Stimulated activated naive CD4-positive, alpha-beta T cell treated with Interleukin-2 at 50 U/mL for 16 hours (primary cell): ENCODE data around the gene PXDN.
"Not testable (repeated sequence)": the region's sequence is repeated elsewhere in the genome, so short reads cannot be mapped to it uniquely, and the experiment has no call there.

Source experiments
- DNase-seq: peaks from one replicate; lab custom pipeline; 2025; lab: John Stamatoyannopoulos, UW

Gene PXDN

GRCh38 chr2:1744446-1745170 lies at the start of gene PXDN:
Gene PXDN (minus strand): TSS chr2:1744515. CDS start chr2:1744455, 60 bp downstream.
- no peak for DNase-seq

DNA sequence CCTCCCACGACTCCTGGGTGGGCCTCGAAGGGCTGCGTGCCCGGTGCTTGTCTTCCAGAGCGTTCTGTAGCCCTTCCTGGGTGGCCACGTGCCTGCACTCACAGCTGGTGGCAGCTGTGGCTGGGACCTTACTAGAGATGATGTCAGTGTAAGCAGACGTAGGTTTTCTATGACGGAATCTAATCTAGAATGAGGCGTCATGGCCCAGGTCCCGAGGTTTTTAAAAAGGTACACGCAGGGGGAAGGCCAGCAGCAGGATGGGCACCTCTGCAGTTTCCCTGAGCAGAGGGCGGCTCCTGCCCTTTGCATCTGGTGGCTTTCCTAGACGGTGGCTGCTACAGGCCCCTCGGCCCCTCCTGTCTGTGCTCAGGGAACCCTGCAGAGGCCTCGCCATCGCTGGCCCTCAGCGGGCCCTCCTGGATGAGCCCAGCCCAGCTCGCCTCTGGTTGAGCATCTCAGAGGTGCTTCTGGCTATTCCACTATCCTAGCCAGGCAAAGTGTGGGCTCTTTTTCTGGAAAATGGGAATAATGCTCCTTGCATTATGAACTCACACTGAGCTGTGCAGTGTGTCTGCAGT lies 49.6 kb upstream of the PXDN start:
- DNase-seq: no peak

GRCh38 chr2:1793001-1793867 lies 48.9 kb upstream of the PXDN start:
- no peak for DNase-seq

DNA sequence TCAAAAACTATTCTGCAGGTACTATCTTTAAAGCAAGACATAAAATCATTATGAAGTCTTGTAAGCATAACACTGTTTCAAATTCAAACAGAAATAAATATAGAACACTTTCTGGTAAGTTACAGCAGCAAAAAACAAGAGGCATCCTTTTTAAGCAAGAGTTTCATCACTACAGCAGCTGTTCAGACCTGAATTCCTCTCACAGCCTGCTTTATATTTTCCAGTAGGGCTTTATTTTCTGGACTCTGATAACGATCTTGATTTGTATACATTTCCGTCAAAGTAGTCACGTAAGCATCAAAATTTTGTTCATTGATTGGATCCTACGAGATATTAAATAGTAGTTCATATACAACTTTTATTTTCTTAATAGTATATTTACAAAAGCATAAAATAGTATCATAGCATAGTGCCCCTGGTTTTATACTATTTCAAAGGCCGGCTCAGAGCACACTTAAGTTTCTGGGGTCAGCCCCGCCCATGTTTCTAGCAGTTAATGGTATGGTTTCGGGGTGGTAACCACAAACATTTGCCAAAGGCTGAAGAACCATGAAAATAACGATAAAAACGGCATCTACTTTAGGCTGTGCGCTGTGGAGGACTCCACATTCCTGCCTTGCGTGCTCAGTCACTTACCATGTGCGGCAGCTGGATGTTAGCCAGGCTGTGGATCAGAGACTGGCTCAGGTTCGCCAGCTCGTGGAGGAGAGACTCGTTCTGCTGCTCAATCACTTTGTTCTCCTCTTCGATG lies 47.5 kb upstream of the PXDN start:
- DNase-seq: no peak

DNA sequence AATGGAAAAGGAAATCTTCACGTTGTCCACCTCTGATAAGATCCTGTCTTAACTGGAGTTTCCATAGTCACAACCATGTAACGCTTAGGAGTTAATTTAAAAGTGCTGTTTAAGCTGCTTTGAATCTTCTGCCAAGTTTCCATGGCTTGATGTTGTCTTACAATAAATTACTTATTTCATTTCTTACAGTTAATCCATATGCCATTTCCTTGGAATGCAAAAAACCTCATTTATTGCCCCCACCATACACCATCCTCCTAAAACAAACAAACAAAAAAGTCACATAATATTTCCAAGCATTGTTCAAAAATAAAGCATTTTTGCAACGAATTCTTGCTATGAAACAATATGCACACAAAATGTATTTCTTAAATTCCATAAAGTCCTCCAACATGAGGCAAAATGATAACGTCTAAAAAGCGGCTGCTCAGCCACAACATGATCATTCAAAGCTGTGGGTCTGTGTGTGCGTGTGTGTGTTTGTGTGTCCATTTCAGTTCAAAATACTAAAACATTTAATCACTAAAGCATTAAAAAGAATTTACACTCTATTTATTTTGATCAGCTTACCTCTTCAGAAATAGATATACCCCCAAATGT lies 46.8 kb upstream of the PXDN start:
- no peak for DNase-seq

DNA sequence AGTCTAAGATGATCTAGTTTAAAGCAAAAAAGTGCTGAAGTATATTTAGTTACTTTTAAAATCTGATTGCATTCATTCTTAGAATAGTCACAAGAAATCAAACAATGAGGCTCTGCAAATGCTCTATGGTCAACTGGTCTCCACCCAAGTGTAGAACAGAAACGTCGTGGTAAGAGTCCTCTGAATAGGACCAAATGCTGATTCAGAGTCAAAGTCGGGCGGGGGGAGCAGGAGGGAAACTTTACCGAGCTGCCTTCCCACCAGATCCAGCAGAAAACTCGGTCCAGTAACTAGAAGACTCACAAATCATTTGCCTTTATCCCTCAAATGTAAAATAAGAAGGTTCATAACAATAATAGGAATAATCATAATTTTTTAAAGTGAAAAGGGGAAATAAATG lies 46.2 kb upstream of the PXDN start:
- DNase-seq: no peak

DNA sequence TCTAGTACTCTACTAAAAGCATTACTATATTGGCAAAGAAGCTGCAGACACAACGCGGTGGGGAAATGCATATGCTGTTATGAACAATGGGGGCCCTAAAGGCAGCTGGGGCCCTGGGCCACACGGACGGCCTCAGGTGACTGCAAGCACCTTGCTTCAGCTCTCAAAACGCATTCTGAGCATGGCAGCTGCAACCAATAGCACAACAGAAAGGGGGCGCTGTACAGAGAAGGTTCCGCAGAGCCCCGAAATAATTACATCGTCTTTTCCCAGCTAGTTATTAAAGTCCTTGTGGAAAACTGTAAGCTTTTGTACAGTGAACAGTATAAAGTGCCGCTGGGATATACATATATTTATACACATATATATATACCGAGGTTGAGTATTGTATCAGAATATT lies 45.3 kb upstream of the PXDN start:
- no peak for DNase-seq

- DNase-seq: no peak
Measured at GRCh38 chr2:1788478-1788959, 44.2 kb upstream of the PXDN start.

DNA sequence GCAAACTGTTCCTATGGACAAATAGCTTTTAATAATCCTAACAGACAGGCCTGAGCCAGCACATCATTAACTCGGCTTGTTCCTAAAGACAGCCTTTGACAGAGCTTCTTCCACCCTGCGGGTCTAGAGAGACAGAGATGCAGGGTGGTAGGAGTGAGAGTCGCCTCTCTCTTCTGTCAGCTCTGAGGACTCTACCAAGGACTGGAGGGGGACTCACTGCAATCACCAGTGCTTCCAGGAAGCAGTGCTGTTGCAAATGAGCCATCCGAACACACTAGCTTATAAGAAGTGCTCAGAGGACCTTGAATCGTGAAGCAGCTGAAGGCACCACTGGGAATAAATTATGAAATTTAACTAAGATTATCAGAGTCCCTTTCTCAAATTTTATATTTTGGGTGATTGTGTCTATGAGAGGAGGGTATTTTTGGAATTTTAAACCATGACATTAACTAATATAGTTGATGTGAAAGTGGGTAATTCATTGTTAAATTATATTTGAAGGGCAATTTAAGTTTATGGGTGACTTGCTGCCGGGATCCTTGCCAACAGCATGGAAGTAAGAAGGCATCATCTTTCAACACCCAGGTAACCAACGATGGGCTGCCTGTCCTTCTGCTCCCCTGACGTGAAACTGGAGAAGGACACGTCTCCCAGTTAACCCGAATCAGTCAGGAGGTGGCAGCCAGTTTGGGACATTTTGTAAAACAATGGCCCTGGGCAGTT lies 43.6 kb upstream of the PXDN start:
- no peak for DNase-seq

DNA sequence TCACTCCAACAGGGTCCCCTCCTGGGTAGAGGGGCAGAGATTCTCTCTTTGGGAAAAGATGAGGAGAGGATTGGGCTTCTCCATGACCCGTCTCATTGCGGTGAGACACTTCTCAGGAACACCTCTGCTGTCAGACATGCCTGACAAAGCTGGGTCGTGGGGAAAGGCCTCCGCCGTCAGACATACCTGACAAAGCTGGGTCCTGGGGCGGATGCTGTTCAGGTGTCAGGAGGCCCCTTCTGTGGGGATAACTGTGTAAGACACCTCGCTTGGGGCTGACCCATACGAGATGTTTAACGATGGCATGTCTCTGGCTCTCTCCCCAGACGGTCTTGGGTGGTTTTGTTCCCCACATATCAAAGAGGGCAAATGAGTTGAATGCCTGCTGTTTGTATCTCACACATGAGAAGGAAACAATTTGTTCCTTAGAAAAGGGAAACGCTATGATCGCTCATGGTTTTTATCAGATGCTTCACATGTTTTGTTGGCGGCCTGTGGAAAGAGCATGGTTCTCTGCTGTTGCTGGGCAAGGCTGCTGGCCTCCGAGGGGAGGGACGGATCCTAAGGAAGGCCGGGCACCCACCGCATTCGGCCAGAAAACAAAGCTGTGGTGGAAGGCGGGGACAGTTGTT lies 40.8 kb upstream of the PXDN start:
- DNase-seq: no peak

GRCh38 chr2:1784087-1784486 lies 39.8 kb upstream of the PXDN start:
- DNase-seq: no peak

GRCh38 chr2:1782514-1782913 lies 38.2 kb upstream of the PXDN start:
- DNase-seq: no peak

DNA sequence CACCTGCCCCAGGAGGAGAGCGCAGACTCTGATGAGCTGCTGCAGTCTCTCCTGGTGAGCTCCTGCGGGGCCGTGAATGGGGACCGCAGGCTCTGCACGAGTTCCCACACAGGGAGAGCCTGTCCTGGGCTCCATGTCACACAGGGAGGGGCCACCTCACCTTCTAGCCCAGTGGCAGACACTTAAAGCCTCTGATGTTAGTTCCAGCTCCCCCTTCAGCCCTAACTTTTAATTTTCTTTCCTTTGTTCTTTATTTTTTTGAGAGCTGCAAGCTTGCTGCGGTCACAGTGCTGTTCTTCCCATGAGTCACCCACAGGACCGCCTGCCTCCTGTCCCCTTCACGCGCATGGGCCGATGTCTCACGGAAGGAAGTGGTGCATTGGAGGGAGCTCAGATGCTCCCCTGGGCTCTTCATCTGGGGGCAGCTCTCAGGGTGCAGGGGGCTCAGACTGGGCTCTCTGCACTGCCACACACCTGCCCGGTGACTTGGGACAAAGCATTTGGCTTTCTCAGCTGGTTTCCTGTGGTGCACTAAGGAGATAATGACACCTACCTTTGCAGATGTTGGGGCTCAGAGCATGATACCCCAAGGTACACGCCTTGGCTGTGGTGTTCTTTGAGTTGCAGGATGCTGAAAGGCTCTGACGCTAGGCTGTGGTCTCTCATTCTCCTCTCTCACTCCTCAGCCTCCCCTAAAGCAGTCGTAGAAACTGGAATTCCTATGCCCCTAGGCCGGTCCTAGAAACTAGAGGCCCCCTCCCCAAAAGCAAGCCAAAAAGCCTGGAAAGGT lies 37.2 kb upstream of the PXDN start:
- DNase-seq: no peak

GRCh38 chr2:1780693-1781092 lies 36.4 kb upstream of the PXDN start:
- no peak for DNase-seq

GRCh38 chr2:1780054-1780453 lies 35.7 kb upstream of the PXDN start:
- not testable (repeated sequence) for DNase-seq

- DNase-seq: no peak
Measured at GRCh38 chr2:1778566-1778965, 34.3 kb upstream of the PXDN start.

DNA sequence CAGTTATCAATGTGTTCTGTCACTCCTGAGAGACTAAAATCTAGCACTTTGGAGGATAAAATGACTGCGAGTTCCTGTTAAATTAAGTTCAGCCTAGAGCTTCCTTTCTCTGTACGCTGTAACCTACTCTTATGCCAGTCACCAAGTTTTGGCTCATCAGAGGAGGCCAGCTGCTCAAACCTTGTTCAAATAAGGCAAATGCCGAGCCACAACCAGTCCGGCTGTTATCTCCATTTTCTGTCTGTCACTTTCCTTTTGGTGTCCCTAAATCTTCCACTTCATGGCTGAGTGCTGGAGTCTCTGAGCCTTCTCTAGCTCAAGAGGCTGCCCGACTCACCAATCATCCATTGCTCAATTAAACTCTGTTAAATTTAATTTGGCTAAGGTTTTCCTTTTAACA lies 33.5 kb upstream of the PXDN start:
- no peak for DNase-seq

GRCh38 chr2:1777156-1777555 lies 32.8 kb upstream of the PXDN start:
- DNase-seq: no peak

DNA sequence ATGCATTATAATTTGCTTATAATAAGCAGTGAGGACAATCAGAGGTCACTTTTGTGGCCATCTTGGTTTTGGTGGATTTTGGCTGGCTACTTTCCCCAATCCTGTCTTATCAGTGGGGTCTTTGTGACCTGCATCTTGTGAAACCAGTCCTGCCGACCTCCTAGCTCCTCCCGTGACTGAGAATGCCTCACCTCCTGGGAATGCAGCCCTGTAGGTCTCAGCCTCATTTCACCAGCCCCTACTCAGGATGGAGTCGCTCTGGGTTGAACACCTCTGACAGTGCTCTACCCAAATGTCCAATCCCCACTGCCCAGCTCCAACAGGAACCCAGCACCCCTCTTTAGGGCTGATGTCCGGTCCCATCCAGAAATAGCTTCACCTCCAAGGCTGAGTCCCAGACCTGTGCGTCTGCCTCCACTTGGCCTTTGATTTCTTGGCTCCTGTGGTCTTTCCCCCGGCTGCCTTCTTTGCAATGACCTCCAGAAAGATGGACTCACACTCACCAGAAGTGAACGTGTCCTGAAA lies 31.3 kb upstream of the PXDN start:
- DNase-seq: no peak

GRCh38 chr2:1774929-1775328 lies 30.6 kb upstream of the PXDN start:
- DNase-seq: no peak
